ENCODE data around the gene DNAJC7. TPM values are rescaled to one million over a fixed set of nuclear protein-coding genes. Genes with fewer than 3 reads are reported as not detected.

The DNAJC7 gene
- total and polyA plus RNA-seq, 9 of the 15 experiments (the other 6 are each of a cell fraction or from before 2014, with no cell fraction given), result 85.8 to 262 (median 157) TPM

DNA sequence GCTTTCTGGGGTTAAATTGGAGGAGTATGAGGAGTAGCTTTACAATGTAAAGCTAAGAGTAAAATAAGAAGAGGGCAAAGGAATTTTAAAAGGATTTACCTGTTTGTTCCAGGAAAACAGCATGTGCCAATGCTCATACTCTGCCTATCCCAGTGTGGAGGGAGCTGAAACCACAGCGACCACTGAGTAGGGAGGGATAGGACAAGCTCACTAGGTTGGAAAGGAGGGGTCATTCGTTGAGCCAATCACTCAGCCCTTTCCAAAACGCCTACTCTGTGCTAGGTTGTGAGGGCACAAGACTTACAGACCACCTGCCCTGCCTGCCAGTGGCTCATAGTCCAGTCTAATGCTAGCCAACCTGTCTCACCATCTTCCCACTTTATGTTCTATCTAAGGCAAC lies 1.1 kb upstream of the DNAJC7 start (continued):
- TF ChIP-seq, protein P1, sequence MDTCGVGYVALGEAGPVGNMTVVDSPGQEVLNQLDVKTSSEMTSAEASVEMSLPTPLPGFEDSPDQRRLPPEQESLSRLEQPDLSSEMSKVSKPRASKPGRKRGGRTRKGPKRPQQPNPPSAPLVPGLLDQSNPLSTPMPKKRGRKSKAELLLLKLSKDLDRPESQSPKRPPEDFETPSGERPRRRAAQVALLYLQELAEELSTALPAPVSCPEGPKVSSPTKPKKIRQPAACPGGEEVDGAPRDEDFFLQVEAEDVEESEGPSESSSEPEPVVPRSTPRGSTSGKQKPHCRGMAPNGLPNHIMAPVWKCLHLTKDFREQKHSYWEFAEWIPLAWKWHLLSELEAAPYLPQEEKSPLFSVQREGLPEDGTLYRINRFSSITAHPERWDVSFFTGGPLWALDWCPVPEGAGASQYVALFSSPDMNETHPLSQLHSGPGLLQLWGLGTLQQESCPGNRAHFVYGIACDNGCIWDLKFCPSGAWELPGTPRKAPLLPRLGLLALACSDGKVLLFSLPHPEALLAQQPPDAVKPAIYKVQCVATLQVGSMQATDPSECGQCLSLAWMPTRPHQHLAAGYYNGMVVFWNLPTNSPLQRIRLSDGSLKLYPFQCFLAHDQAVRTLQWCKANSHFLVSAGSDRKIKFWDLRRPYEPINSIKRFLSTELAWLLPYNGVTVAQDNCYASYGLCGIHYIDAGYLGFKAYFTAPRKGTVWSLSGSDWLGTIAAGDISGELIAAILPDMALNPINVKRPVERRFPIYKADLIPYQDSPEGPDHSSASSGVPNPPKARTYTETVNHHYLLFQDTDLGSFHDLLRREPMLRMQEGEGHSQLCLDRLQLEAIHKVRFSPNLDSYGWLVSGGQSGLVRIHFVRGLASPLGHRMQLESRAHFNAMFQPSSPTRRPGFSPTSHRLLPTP (IDR thresholded peaks at IDR 0.05; ENCODE audit: borderline replicate concordance, extremely low read depth, insufficient read length), result no peak
- TF ChIP-seq TARDBP (IDR thresholded peaks at IDR 0.05) (no peak), EP300 (IDR thresholded peaks at IDR 0.05; ENCODE audit: low read length) (no peak), CREM (IDR thresholded peaks at IDR 0.05; ENCODE audit: low read depth) (no peak), SP2 (IDR thresholded peaks at IDR 0.05; ENCODE audit: extremely low read depth, low read depth, low read length, poor library complexity, severe bottlenecking) (no peak), BCOR (IDR thresholded peaks at IDR 0.05) (no peak), MED1 (CRISPR knock-in tag; IDR thresholded peaks at IDR 0.05; ENCODE audit: borderline replicate concordance) (no peak), RUNX1 (IDR thresholded peaks at IDR 0.05; ENCODE audit: low read depth) (no peak), JUND (IDR thresholded peaks at IDR 0.05; ENCODE audit: borderline replicate concordance, low read depth, low read length) (peak; percentile 8; the same call in 1 of the 2 replicates), JUND (tag; IDR thresholded peaks at IDR 0.05; ENCODE audit: borderline replicate concordance, low read depth, low read length) (no peak), ZNF133 (CRISPR knock-in tag; IDR thresholded peaks at IDR 0.05) (no peak), ADNP (tag; IDR thresholded peaks at IDR 0.05) (no peak), POLR2A (conservative IDR thresholded peaks at IDR 0.05) (peak; percentile 56), ZBED1 (IDR thresholded peaks at IDR 0.05) (no peak), MTF1 (CRISPR knock-in tag; IDR thresholded peaks at IDR 0.05; ENCODE audit: borderline replicate concordance) (no peak), SIN3B (IDR thresholded peaks at IDR 0.05; ENCODE audit: low read depth) (no peak), STAT5A (IDR thresholded peaks at IDR 0.05; ENCODE audit: borderline replicate concordance, low read length) (no peak)
- TF ChIP-seq, protein P2, sequence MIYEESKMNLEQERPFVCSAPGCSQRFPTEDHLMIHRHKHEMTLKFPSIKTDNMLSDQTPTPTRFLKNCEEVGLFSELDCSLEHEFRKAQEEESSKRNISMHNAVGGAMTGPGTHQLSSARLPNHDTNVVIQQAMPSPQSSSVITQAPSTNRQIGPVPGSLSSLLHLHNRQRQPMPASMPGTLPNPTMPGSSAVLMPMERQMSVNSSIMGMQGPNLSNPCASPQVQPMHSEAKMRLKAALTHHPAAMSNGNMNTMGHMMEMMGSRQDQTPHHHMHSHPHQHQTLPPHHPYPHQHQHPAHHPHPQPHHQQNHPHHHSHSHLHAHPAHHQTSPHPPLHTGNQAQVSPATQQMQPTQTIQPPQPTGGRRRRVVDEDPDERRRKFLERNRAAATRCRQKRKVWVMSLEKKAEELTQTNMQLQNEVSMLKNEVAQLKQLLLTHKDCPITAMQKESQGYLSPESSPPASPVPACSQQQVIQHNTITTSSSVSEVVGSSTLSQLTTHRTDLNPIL (CRISPR knock-in tag; IDR thresholded peaks at IDR 0.05), result no peak
- TF ChIP-seq, protein P3, sequence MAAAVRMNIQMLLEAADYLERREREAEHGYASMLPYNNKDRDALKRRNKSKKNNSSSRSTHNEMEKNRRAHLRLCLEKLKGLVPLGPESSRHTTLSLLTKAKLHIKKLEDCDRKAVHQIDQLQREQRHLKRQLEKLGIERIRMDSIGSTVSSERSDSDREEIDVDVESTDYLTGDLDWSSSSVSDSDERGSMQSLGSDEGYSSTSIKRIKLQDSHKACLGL (CRISPR knock-in tag; IDR thresholded peaks at IDR 0.05; ENCODE audit: borderline replicate concordance, poor library complexity, severe bottlenecking), result no peak
- TF ChIP-seq, protein P4, sequence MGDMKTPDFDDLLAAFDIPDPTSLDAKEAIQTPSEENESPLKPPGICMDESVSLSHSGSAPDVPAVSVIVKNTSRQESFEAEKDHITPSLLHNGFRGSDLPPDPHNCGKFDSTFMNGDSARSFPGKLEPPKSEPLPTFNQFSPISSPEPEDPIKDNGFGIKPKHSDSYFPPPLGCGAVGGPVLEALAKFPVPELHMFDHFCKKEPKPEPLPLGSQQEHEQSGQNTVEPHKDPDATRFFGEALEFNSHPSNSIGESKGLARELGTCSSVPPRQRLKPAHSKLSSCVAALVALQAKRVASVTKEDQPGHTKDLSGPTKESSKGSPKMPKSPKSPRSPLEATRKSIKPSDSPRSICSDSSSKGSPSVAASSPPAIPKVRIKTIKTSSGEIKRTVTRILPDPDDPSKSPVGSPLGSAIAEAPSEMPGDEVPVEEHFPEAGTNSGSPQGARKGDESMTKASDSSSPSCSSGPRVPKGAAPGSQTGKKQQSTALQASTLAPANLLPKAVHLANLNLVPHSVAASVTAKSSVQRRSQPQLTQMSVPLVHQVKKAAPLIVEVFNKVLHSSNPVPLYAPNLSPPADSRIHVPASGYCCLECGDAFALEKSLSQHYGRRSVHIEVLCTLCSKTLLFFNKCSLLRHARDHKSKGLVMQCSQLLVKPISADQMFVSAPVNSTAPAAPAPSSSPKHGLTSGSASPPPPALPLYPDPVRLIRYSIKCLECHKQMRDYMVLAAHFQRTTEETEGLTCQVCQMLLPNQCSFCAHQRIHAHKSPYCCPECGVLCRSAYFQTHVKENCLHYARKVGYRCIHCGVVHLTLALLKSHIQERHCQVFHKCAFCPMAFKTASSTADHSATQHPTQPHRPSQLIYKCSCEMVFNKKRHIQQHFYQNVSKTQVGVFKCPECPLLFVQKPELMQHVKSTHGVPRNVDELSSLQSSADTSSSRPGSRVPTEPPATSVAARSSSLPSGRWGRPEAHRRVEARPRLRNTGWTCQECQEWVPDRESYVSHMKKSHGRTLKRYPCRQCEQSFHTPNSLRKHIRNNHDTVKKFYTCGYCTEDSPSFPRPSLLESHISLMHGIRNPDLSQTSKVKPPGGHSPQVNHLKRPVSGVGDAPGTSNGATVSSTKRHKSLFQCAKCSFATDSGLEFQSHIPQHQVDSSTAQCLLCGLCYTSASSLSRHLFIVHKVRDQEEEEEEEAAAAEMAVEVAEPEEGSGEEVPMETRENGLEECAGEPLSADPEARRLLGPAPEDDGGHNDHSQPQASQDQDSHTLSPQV (IDR thresholded peaks at IDR 0.05), result no peak
- TF ChIP-seq, protein P5, sequence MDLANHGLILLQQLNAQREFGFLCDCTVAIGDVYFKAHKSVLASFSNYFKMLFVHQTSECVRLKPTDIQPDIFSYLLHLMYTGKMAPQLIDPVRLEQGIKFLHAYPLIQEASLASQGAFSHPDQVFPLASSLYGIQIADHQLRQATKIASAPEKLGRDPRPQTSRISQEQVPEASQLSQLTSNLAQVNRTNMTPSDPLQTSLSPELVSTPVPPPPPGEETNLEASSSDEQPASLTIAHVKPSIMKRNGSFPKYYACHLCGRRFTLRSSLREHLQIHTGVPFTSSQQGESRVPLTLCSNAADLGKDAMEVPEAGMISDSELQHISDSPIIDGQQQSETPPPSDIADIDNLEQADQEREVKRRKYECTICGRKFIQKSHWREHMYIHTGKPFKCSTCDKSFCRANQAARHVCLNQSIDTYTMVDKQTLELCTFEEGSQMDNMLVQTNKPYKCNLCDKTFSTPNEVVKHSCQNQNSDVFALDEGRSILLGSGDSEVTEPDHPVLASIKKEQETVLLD (IDR thresholded peaks at IDR 0.05), result no peak
